H1 (cell line): ENCODE results near the gene ZBTB4.

Experiments used
- CREB1 ChIP-seq: IDR thresholded peaks from 2 replicates; pipeline ENCODE4 v1.6.1; 2012; ENCODE audit warnings: inconsistent platforms
- EZH2 ChIP-seq: fragments of 200-600 bp; sonication (generic); IDR thresholded peaks from 2 replicates; pipeline ENCODE4 v1.7.1; 2012; ENCODE audit warnings: low read depth, mild to moderate bottlenecking, moderate library complexity, low read length, inconsistent platforms; ENCODE audit not compliant: severe bottlenecking
- HDAC2 ChIP-seq, 2 experiments: fragments of 300-600 bp in 1 of 2; sonication (generic) in 1 of 2; IDR thresholded peaks; 2 replicates each; pipeline ENCODE4 v1.6.1; 2011 to 2012; ENCODE audit warnings: low read depth in 2 of 2, low read length in 2 of 2, mild to moderate bottlenecking in 2 of 2, moderate library complexity in 2 of 2, borderline replicate concordance in 1 of 2, inconsistent platforms in 1 of 2
- POLR2A ChIP-seq, 2 experiments: IDR thresholded peaks; 1 replicate in 1 of 2; 2 replicates in 1 of 2; pipeline ENCODE4 v1.6.1; 2011; ENCODE audit warnings: low read depth in 2 of 2, low read length in 2 of 2, mild to moderate bottlenecking in 2 of 2; ENCODE audit errors: control extremely low read depth in 1 of 2
- POLR2AphosphoS5 ChIP-seq: IDR thresholded peaks from 2 replicates; pipeline ENCODE4 v1.6.1; 2011; ENCODE audit warnings: low read depth, low read length
- RXRA ChIP-seq: IDR thresholded peaks from 2 replicates; pipeline ENCODE4 v1.6.1; 2011; ENCODE audit warnings: low read depth, mild to moderate bottlenecking, low read length, moderate library complexity; ENCODE audit not compliant: insufficient read depth
- TAF1 ChIP-seq: IDR thresholded peaks from 2 replicates; pipeline ENCODE4 v1.6.1; 2011; ENCODE audit warnings: mild to moderate bottlenecking, low read depth, low read length
- YY1 ChIP-seq: IDR thresholded peaks from 2 replicates; pipeline ENCODE4 v1.6.1; 2011; ENCODE audit warnings: low read depth, mild to moderate bottlenecking, low read length
- ZNF274 ChIP-seq: IDR thresholded peaks from 2 replicates; pipeline ENCODE4 v1.7.0; 2012; ENCODE audit warnings: low read length, borderline replicate concordance; ENCODE audit errors: extremely low read depth
- TF ChIP-seq, protein P1 (sequence below), 3 experiments: IDR thresholded peaks; 1 replicate in 2 of 3; 2 replicates in 1 of 3; pipeline versions ENCODE4 v1.5.1 to v1.6.1; 2011; ENCODE audit warnings: low read length in 3 of 3, mild to moderate bottlenecking in 3 of 3, inconsistent platforms in 2 of 3, low read depth in 1 of 3, moderate library complexity in 1 of 3; ENCODE audit not compliant: insufficient read depth in 1 of 3; ENCODE audit errors: control extremely low read depth in 1 of 3

- TF ChIP-seq, protein P1, sequence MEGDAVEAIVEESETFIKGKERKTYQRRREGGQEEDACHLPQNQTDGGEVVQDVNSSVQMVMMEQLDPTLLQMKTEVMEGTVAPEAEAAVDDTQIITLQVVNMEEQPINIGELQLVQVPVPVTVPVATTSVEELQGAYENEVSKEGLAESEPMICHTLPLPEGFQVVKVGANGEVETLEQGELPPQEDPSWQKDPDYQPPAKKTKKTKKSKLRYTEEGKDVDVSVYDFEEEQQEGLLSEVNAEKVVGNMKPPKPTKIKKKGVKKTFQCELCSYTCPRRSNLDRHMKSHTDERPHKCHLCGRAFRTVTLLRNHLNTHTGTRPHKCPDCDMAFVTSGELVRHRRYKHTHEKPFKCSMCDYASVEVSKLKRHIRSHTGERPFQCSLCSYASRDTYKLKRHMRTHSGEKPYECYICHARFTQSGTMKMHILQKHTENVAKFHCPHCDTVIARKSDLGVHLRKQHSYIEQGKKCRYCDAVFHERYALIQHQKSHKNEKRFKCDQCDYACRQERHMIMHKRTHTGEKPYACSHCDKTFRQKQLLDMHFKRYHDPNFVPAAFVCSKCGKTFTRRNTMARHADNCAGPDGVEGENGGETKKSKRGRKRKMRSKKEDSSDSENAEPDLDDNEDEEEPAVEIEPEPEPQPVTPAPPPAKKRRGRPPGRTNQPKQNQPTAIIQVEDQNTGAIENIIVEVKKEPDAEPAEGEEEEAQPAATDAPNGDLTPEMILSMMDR (IDR thresholded peaks at IDR 0.05; ENCODE audit: control extremely low read depth in 1 of 3, insufficient read depth in 1 of 3, low read depth in 1 of 3, low read length in 3 of 3), result no peak
- no peak for TF ChIP-seq YY1
- no peak for TF ChIP-seq POLR2AphosphoS5
- no peak for TF ChIP-seq RXRA
- TF ChIP-seq POLR2A (IDR thresholded peaks at IDR 0.05; ENCODE audit: control extremely low read depth in 1 of 2, low read depth in 2 of 2, low read length in 2 of 2), result no peak
- no peak for TF ChIP-seq EZH2
- TF ChIP-seq ZNF274, result no peak
- no peak for TF ChIP-seq TAF1
- no peak for TF ChIP-seq CREB1
- TF ChIP-seq HDAC2 (IDR thresholded peaks at IDR 0.05; ENCODE audit: borderline replicate concordance in 1 of 2, low read depth in 2 of 2, low read length in 2 of 2), result no peak
These were observed 52.4 kb downstream of the ZBTB4 start for GRCh38 chr17:7426896-7427489.
